GM18951 (cell line): ENCODE results near the gene NUBPL.
"Not testable (repeated sequence)": the region's sequence is repeated elsewhere in the genome, so short reads cannot be mapped to it uniquely, and the experiment has no call there.

Source experiments
- POLR2A ChIP-seq: IDR thresholded peaks from 4 replicates; pipeline ENCODE4 v1.6.1; 2011; ENCODE audit warnings: mild to moderate bottlenecking; ENCODE audit not compliant: insufficient read length, insufficient read depth; ENCODE audit errors: extremely low read depth
- in situ Hi-C: fragments of 300-500 bp; cut with MboI; formaldehyde crosslinking; loops from one replicate; pipeline ENCODE4 v1.12.0; 2022; ENCODE audit warnings: low sequenced_read_pairs, mixed read lengths, inconsistent platforms; ENCODE audit not compliant: unreplicated experiment

Gene NUBPL

GRCh38 chr14:31592631-31593030, 31.4 kb downstream of the NUBPL start:
- in situ Hi-C loops, result no loop called here
- TF ChIP-seq POLR2A, result no peak

- in situ Hi-C loops, result no loop called here
- TF ChIP-seq POLR2A, result no peak
Measured at GRCh38 chr14:31596342-31597095, 35.3 kb downstream of the NUBPL start.

- in situ Hi-C loops, result no loop called here
- TF ChIP-seq POLR2A, result no peak
Measured at GRCh38 chr14:31605702-31606101, 44.5 kb downstream of the NUBPL start.

- no peak for TF ChIP-seq POLR2A
- in situ Hi-C loops, result no loop called here
Measured at GRCh38 chr14:31611778-31612433, 50.7 kb downstream of the NUBPL start.

- TF ChIP-seq POLR2A, result no peak
- in situ Hi-C loops, result no loop called here
Measured at GRCh38 chr14:31613188-31613587, 52.0 kb downstream of the NUBPL start.

GRCh38 chr14:31618884-31619283, 57.7 kb downstream of the NUBPL start:
- in situ Hi-C loops, result not testable (repeated sequence)

GRCh38 chr14:31619440-31619839, 58.2 kb downstream of the NUBPL start:
- TF ChIP-seq POLR2A, result no peak
- in situ Hi-C loops, result no loop called here

- in situ Hi-C loops, result not testable (repeated sequence)
Measured at GRCh38 chr14:31620898-31621297, 59.7 kb downstream of the NUBPL start.

- in situ Hi-C loops, result no loop called here
- no peak for TF ChIP-seq POLR2A
Measured at GRCh38 chr14:31622060-31622459, 60.9 kb downstream of the NUBPL start.

- in situ Hi-C loops, result not testable (repeated sequence)
Measured at GRCh38 chr14:31652900-31653299, 91.7 kb downstream of the NUBPL start.

- in situ Hi-C loops, result no loop called here
- no peak for TF ChIP-seq POLR2A
Measured at GRCh38 chr14:31657917-31658316, 96.7 kb downstream of the NUBPL start.

GRCh38 chr14:31659278-31659677, 98.1 kb downstream of the NUBPL start:
- in situ Hi-C loops, result no loop called here
- no peak for TF ChIP-seq POLR2A

- no peak for TF ChIP-seq POLR2A
- in situ Hi-C loops, result no loop called here
Measured at GRCh38 chr14:31660191-31660590, 99.0 kb downstream of the NUBPL start.

GRCh38 chr14:31660728-31661127, 99.5 kb downstream of the NUBPL start:
- TF ChIP-seq POLR2A, result no peak
- in situ Hi-C loops, result no loop called here

- TF ChIP-seq POLR2A, result no peak
- in situ Hi-C loops, result no loop called here
Measured at GRCh38 chr14:31668348-31668747, 107.1 kb downstream of the NUBPL start.

GRCh38 chr14:31672709-31673108, 111.5 kb downstream of the NUBPL start:
- in situ Hi-C loops, result no loop called here
- no peak for TF ChIP-seq POLR2A
